HG03175 (cell line): ENCODE data around the gene MYH10.
"Not testable (repeated sequence)": the region's sequence is repeated elsewhere in the genome, so short reads cannot be mapped to it uniquely, and the experiment has no call there.

Source experiments
- ATAC-seq: cut with Tn5 transposase; IDR thresholded peaks from one replicate; pipeline ENCODE4 v1.9.1; 2021; ENCODE audit warnings: mild to moderate bottlenecking, moderate library complexity; ENCODE audit not compliant: unreplicated experiment

The MYH10 gene

DNA sequence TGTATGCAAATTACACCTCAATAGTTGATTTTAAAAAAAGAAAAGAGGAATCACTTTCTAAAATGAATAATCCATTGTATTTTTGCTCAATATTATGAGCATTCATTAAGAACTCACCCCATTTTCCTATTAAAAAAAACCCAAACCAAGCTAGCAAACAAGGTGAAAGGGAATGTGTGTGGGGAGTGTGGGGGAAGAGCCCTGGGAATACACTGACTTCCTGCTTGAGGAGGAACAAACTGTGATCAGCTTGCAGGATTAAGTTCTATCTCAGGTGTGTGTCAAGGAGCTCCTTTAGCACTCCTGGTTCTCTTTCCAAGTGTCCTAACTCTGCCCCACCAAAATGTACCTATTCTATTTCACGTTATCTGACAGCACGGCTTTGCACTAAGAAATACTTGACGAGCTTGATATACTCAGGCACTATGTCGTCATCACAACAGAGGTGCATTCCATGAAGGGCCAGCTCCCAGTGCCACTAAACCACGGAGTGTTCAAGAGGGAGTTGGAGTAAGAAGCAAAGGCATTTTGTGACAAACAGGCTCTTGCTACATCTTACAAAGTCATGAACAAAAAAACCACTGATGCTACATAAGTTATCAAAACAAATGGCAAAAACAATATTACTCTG, 73.2 kb downstream of the MYH10 start:
- no peak for ATAC-seq

DNA sequence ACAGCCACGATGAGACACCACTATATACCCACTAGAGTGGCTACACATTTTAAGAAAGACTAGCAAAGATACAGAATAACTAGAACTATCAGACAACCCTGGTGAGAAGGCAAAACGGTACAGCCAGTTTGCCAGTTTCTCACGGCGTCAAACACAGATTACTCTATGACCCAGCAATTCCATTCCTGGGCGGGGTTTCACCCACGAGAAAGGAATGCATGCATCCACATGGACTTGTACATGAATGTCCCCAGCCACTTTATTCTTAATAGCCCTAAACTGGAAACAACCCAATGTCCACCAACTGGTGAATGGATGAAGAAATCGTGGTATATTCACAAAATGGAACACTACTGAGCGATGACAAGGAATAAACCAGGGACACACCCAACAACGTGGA, 74.5 kb downstream of the MYH10 start:
- no peak for ATAC-seq

DNA sequence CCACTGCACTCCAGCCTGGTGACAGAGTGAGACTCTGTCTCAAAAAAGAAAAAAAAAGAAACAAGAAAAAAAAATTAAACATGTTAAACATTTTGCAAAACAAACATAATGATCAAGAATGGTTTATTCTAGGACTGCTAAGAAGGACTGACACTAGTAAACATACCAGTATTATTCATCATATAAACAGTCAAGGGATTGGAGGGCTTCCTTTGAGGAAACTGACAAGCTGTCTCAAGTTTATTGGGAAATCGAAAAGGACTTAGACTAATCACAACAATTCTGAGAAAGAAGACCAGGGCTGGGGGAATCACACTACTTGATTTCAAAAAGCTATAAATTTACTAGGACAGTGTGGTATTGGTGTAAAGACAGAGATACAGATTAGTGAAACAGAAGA, 75.5 kb downstream of the MYH10 start:
- ATAC-seq = no peak

DNA sequence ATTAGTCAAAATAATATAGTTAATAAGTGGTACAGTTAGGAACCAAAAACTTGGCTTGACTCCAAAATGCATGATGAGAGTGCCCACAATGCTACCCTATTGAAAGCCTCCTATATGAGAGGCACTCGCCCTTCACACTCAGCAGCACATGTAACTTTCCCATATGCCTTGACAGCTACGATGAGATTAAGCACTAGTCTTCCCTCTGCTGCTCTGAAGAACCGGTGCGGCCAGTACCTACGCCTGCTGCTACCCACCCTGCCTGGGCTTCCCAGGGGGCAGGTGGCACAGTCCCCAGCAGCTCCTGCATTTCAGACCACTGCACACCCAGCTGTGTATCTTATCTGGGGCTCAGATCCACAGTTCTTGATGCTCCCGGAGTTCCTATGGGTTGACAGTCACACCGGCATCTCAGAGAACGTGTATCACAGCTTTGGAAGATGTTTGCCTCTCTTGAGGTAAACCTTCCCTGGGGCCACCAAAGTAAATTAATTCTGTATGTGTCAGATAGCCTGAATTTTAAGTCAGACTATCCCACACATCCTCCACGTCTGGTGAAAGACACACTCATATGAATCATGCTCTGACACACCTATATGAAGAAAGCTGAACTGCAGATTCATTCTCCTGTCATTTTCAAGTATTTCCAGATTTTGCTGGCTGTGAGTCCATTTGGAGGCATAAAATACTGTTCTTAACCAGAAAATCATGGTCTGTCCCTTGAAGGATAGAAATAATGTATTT, 77.8 kb downstream of the MYH10 start:
- no peak for ATAC-seq

DNA sequence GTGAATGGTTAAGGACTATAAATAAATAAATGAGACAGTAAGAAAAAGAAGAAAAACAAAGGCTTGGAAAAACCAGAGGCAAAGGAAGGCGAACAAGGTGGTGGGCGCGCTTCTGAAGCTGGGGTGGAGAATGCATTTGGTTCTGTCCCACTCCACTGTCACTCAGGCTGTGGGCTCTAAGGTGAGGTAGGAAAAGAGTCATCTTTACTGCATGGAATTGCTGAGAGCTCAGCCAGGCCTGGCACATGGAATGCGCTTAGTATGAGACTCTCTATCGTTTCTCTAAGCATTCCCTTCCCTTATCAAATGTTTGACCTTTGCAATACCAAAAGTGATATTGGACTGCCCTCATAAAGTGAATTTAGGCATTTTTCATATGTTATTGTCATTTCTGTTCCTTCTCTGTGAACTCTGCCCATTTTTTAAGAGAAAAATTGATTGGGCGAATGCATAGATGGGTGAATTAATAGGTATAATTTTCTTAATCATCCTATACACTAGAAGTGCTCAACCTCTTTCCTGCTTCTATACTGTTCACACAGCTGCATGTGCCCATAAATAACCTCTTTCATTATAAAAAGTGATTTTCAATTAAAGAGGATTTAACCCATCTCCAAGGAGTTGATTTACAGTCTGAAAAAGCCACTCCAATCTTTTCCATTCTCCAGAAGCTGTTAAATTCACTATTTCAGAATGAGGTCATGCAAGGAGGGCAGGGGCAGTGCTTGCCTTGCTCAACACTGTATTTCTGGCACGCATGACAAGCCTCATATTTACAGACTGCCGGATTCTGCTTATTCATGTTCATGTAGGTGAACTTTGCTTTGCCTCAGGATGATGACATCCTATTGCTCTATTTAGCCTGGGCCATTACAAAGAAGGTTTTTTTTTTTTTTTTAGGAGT, 87.7 kb downstream of the MYH10 start:
- no peak for ATAC-seq

DNA sequence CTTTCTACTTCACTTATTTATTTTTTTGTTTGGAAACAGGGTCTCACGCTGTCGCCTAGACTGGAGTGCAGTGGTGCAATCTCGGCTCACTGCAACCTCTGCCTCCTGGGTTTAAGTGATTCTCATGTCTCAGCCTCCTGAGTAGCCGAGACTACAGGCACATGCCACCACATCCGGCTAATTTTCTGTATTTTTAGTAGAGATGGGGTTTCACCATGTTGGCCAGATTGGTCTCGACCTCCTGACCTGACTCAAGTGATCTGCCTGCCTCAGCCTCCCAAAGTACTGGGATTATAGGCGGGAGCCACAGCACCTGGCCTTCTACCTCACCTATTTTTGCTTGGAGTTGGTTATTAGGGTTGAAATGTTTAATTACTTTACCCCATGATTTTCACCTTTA, 90.5 kb downstream of the MYH10 start:
- not testable (repeated sequence) for ATAC-seq

DNA sequence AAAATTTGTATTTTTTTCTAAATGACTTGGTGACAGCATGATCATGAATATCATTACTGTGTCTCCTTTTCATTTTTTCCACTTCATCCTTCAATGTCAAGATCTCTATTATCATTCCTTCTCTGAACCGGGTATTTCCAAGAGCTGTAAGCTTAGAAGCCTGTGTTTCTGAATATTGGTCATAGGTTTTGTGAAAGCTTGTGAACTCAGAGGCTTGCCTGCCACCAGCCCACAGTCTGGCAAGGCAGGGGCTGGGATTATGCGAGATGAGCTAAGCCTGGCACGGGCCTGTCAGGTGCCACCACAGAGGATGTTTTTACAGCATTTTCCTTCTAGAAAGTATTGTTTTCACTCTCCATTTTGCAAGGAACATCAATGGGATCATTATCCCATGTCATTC, 92.8 kb downstream of the MYH10 start:
- no peak for ATAC-seq

DNA sequence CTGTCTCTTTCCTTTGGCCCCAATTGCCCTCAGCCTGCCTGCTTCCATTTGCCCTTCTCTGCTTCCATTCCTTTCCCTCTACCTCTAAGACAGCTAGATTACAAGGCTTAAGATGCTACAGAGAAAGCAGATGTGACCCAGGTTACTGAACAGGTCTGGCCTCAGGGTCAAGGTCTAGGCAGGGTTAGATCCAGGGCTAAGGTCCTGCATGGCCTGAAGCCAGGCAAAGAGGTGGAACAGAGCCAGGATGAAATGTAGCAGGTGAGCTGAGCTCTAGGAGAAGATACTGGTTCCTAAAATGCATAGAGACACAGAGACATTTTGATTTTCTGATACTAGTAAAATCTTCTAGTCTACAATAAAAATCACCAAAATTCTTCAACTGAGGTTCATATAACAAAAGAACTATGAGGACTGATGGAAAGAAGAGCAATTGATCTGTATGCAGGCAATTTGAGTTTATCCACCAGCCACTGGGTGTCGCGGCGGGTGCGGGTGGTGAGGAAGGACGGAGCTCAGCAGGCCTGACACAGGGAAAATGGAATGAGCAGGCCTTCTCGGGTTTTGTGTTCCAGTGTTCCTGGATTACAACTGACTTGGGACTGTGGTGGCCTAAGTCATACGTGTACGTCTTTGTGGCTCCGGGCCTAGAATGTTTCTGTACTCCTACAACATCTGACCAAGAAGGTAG, 95.9 kb downstream of the MYH10 start:
- ATAC-seq = no peak

DNA sequence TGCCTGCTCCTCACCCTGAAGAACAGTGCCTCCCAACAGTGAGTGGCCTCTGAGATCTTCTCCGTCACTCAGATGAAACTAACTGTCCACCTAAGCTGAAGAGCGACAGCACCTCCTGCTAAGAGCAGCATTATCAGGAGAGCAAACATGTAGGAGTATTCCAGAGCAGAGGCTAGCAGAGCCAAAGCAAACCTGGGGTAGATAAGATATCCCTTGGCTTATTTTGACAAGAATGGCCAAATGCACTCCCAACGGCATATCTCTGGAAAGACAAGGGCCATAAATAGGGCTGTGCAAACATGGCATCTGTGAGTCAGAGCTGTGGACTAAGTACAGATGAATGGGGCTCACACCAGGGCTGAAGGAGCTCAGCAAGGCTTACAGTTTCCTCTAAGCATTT, 98.5 kb downstream of the MYH10 start:
- ATAC-seq = no peak

DNA sequence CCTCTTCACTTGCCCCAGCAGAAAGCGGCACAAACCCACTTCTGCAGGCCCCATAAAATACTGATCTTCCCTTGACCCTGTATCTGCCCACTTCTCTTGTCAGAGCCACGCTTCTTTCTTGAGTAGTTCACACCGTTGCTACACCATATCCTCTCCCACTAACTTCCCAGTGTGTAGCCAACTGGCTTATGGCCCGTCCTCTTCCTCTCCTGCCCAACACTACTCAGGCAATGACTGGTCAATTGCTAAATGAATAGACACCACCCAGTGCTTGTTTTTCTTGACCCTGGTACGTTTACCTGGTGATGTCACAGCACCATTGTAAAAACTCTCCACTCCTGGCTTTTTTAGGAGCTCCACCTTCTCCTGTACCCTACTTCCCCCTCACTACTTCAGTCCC, 107.9 kb downstream of the MYH10 start:
- ATAC-seq = no peak

DNA sequence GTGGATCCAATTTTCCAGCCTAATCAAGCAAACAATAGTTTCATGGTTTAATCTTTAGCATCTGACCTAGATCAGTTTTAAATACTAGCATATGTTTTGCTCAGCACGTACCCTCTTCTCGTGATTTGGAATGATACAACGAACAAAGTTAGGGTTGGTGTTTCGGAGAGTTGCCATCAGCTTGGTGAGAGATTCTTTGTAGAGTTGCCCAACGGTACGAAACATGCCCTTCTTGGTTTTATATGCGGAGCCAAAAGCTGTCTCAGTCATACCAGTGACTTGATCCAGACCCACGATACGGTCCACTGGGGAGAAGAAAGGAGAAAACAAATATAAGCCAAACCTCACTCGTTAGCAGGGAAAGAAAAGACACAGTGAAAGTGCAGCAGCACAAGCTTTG, 109.5 kb downstream of the MYH10 start:
- ATAC-seq = no peak

DNA sequence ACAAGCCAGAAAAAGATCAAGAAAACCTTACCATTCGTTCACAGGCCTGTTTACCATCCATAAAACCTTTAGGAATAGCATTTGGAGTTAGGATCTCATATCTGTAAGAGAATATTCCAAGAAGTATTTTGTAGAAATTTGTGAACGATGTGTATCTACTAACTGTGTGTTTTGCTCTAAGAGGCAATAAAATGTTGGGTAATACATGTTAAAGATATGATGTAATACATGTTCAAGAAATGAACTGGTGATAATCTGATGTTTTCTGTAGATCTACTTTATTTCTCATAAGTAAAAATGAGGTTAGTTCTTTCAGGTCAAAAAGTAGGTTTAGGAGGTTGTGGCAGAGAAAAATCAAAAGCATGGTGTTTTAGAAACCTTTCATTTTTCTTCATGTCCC, 111.7 kb downstream of the MYH10 start:
- no peak for ATAC-seq

DNA sequence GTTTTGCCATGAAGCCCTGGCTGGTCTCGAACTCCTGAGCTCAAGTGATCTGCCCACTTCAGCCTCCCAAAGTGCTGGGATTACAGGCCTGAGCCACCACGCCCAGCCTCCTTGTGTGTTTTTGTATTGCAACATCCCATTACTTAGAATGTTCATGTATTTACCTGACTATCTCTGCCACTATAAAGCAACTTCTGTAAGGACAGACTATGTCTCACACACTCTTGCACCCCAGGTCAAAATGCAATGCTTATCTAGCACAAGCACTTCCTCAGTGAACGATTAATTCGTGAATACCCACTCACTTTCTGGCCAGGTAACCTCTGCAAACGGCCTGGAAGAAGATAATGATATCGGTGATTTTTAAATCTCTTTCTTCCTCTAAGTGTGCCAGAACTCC, 112.2 kb downstream of the MYH10 start:
- ATAC-seq = no peak

DNA sequence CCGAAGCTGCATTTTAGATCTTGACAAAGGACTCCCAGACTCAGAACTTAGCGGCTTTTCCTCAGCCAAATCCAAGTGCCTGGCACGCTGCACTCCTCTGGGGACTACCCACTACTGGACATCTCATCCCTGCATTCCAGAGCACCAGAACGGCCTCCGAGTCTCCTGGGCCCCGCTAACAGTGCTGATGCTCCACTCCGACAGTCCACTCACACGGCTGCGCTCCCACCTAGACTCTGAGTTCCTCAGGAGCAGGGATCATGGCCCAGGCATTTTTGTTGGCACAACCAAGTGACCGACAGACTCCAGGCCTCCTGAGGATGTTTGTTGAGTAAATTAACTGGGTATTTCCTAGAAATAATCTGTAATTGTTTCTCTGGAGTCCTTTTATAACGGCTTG, 115.7 kb downstream of the MYH10 start:
- ATAC-seq = no peak

DNA sequence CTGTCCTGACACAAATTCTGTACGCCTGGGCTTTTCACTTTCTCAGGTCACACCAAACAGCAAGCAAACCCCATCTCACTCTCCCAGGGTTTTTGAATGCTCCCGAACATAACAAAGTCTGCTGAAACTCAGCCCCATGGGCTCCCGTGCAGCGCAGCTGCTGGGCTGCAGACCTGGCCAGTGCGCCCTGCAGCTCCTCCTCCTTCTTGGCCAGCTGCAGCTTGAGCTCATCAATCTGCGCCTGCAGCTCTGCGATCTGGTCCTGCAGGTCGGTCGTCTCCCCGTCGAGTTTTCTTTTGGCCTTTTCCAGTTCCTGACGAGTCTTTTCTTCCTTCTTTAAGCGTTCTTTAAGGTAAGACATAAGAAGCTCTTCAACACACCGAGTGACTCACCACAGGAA, 124.4 kb downstream of the MYH10 start:
- ATAC-seq = no peak

DNA sequence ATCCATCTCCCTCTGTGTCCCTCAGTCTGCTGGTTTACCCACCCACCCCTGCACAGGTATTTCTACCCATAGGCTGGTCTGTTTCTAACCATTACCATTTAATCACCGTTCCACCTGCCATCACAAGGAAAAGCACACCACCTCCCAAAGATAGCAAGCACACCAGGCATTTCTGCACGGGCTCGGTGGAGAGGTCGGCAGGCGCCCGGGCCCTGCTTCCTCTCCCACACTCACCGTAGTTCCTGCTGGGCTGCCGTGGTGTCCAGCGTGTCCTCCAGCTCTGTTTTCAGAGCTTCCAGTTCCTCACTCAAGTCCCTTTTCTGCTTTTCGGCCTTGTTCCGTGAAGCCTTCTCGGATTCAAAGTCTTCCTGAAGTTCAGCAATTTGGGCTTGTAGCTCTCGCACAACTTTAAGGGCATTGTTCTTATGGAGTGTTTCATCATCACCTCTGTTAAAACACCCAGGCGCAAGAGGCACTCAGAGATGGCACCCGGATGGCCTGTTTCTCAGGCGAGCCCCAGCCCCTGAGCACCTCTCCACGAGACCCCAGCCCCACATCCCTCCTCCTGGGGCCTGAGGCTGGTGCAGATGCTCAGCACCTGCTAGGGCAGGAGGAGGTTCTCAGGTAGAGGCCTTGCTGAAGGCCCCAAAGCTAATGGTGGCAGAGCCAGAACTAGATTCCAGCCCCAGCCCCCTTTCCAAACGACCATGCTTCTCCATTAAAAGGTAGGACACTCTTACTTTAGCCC, 125.9 kb downstream of the MYH10 start:
- ATAC-seq = no peak

DNA sequence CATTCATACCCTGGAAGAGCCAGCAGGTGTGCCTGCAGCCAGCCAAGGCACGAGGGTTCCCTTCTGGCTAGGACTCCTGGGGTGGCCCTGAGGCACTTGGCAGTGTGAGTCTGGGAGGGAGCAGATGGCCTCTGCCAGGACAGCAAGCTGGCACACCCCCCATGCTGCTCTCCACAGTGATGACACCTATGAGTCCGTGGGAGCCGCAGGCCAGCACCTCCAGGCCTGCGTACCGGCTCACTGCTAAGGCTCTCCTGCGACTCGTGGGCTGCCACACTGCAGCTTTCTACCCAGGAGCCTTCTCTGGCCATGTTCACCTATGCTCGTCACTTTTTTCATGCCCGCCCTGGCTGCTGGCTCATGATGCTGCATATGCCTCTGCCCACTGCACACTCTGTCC, 126.7 kb downstream of the MYH10 start:
- no peak for ATAC-seq

DNA sequence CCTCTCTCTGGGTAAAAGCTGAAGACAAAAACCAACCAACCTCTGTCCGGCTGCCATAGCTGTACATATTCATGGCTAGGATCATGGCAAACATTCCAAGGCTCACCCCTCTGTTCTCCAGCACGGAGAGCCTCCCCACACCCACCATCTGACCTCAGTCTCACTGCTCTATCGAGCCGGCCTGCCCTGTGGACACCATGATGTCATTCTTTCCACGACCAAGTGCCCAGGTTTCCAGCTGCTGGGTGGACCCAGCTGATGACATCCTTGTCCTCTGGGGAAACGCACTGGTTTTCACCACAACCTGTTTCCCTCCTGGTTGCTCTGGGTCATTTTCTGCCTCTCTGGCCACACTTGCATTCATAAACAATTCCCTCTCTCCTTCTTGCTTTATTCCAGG, 127.2 kb downstream of the MYH10 start:
- ATAC-seq = no peak

DNA sequence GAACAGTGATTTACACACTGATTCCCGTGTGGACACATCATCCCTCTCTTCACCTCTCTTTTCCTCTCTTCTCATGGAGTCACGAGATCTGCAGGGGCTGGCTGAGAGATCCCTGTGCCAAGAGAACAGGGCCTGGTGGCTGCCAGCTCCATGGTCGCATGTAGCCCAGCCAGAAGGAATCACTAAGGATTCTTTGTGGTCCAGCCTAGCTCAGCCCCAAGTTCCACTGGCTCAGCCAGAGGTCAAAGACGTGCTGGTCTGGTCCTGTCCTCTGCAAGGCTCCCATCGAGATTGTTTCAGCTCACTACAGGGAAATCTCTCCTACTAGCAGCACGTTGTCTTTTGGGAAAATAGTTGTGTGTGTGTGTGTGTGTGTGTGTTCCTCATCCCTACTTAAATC, 128.4 kb downstream of the MYH10 start:
- no peak for ATAC-seq

DNA sequence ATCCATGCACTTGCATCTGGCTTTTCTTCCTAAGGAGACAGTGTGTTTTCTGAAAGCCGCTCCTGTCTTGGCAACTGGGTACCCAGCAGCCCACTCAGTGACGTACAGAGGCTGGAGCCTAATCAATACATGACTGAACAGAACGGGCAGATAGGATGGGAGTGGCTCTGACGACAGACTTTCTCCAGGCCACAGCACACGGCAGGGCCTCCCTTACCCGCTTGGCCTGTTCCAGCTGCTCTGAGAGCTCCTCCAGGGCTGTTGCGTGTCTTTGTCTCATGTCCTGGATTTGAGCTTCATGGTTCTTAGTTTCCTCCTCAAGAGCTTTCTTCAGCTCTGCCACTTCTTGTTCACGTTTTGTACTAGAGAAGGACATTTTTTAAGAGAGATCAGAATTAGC, 129.9 kb downstream of the MYH10 start:
- ATAC-seq = no peak

DNA sequence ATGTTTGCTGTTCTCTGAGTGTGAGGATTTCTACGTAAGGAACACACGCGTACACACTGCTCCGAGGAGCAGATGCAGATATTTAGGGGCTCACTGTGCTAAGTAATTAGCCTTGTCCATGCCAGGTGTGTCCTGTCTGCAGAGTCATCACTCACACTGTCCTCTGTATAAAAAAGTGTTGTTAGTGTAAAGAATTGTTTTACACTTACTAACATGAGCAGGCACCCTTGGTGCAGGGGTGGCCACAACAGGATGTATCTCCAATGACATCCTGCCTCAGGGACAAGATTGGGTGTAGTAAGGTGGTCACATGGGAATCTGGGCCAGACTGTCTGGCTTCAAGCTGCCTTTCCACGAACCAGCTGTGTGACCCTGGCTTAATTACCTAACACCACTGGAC, 130.9 kb downstream of the MYH10 start:
- ATAC-seq = no peak
